Panc1 (cell line): ENCODE results near the gene CLDN9. TPM values are rescaled to one million over a fixed set of nuclear protein-coding genes. Genes with fewer than 3 reads are reported as not detected.

Experiments
- ATAC-seq: fragments of 200-7000 bp; cut with Tn5 transposase; 2 replicates; pipeline ENCODE4 v1.9.1; 2020; ENCODE audit warnings: mild to moderate bottlenecking, moderate library complexity
- BruUV-seq: library from RNA; stranded (reverse); fragments of 400-500 nt; replicated peaks from 2 replicates; lab custom pipeline; 2021; lab: Mats Ljungman, UMichigan
- CTCF ChIA-PET: fragments of 300-600 bp; sonication (Branson Sonifier 250); formaldehyde crosslinking; loops from one replicate; lab custom pipeline; 2022; ENCODE audit warnings: antibody characterized with exemption; lab: Charles Lee
- POLR2A ChIA-PET: fragments of 300-600 bp; sonication (Branson Sonifier 250); formaldehyde crosslinking; loops from one replicate; lab custom pipeline; 2022; ENCODE audit warnings: antibody characterized with exemption; lab: Charles Lee
- DNase-seq: peaks from one replicate; pipeline ENCODE4 v3.0.0-alpha.2; 2010; ENCODE audit warnings: low read depth, low spot score
- H3K27ac ChIP-seq: 2 replicates; pipeline ENCODE4 v1.5.1; 2011; ENCODE audit warnings: mild to moderate bottlenecking, low read length, inconsistent platforms
- H3K27me3 ChIP-seq: fragments of 200-500 bp; sonication (Bioruptor generic); 2 replicates; pipeline ENCODE4 v1.6.0; 2014; ENCODE audit warnings: low read length, inconsistent platforms; ENCODE audit not compliant: control insufficient read depth, insufficient read depth
- H3K36me3 ChIP-seq: fragments of 200-500 bp; sonication (Bioruptor generic); 2 replicates; pipeline ENCODE4 v1.5.1; 2014; ENCODE audit warnings: inconsistent platforms, mild to moderate bottlenecking, low read length, moderate library complexity; ENCODE audit not compliant: control insufficient read depth, insufficient read depth
- H3K4me1 ChIP-seq: 2 replicates; pipeline ENCODE4 v1.5.1; 2011; ENCODE audit warnings: inconsistent platforms, mild to moderate bottlenecking, low read length, moderate library complexity; ENCODE audit not compliant: control insufficient read depth, insufficient read depth
- H3K4me3 ChIP-seq, 2 experiments: 2 replicates each; pipeline ENCODE4 v1.5.1; 2011 to 2012; ENCODE audit warnings: low read depth in 2 of 2, low read length in 2 of 2, mild to moderate bottlenecking in 2 of 2, inconsistent platforms in 1 of 2, moderate library complexity in 1 of 2
- H3K9me3 ChIP-seq: fragments of 200-500 bp; sonication (Bioruptor generic); 2 replicates; pipeline ENCODE4 v1.5.1; 2014; ENCODE audit warnings: low read depth, mild to moderate bottlenecking, inconsistent platforms, low read length, moderate library complexity; ENCODE audit not compliant: control insufficient read depth, insufficient read depth
- POLR2AphosphoS5 ChIP-seq: IDR thresholded peaks from 2 replicates; pipeline ENCODE4 v1.6.1; 2012; ENCODE audit warnings: mild to moderate bottlenecking, low read depth, low read length, moderate library complexity
- REST ChIP-seq, 2 experiments: IDR thresholded peaks; 2 replicates each; pipeline ENCODE4 v1.6.1; 2011 to 2012; ENCODE audit warnings: low read depth in 2 of 2, control low read depth in 1 of 2, low read length in 1 of 2, mild to moderate bottlenecking in 1 of 2, moderate library complexity in 1 of 2; ENCODE audit not compliant: insufficient read depth in 1 of 2
- SIN3A ChIP-seq: IDR thresholded peaks from 2 replicates; pipeline ENCODE4 v1.6.1; 2012; ENCODE audit warnings: low read depth, mild to moderate bottlenecking, low read length, moderate library complexity, borderline replicate concordance; ENCODE audit not compliant: insufficient read depth
- TCF7L2 ChIP-seq: IDR thresholded peaks from 2 replicates; pipeline ENCODE4 v1.6.1; 2011; ENCODE audit warnings: mild to moderate bottlenecking, low read depth, low read length, inconsistent platforms
- in situ Hi-C: cut with HindIII; loops from 2 replicates; pipeline ENCODE4 v1.10.0; 2016; ENCODE audit warnings: low sequenced_read_pairs, low pct_unique_long_range_greater_than_20kb
- intact Hi-C: fragments of 100-400 bp; cut with micrococcal nuclease; formaldehyde crosslinking; loops from one replicate; pipeline ENCODE4 v1.10.0; 2022; ENCODE audit not compliant: unreplicated experiment
- total RNA-seq: library from RNA; stranded (reverse); gene quantifications from one replicate; pipeline ENCODE4 v1.2.1, GENCODE V29; 2021; ENCODE audit not compliant: unreplicated experiment
- TF ChIP-seq, protein P1 (sequence below): fragments of 450-650 bp; IDR thresholded peaks from 2 replicates; pipeline ENCODE4 v1.5.1; 2017; ENCODE audit warnings: mild to moderate bottlenecking

The CLDN9 gene
- total RNA-seq, 1 experiment from 2014 or later, result 1.6 TPM

GRCh38 chr16:3015865-3016521, 3.3 kb downstream of the CLDN9 start:
- Histone ChIP-seq H3K27ac (no peak overlapping the region), H3K9me3 (no peaks in the 10 kb centered on the region), H3K4me1 (peaks cover 8% of the 10 kb centered on the region; the same call in 1 of the 2 replicates), H3K4me3 (no peak overlapping the region), H3K27me3 (no peaks in the 10 kb centered on the region), H3K36me3 (peaks cover 2% of the 10 kb centered on the region; the same call in 1 of the 2 replicates)
- TF ChIP-seq TCF7L2 (no peak), REST (IDR thresholded peaks at IDR 0.05; ENCODE audit: insufficient read depth in 1 of 2, low read depth in 2 of 2, low read length in 1 of 2) (no peak), SIN3A (no peak), POLR2AphosphoS5 (no peak)
- TF ChIP-seq, protein P1, sequence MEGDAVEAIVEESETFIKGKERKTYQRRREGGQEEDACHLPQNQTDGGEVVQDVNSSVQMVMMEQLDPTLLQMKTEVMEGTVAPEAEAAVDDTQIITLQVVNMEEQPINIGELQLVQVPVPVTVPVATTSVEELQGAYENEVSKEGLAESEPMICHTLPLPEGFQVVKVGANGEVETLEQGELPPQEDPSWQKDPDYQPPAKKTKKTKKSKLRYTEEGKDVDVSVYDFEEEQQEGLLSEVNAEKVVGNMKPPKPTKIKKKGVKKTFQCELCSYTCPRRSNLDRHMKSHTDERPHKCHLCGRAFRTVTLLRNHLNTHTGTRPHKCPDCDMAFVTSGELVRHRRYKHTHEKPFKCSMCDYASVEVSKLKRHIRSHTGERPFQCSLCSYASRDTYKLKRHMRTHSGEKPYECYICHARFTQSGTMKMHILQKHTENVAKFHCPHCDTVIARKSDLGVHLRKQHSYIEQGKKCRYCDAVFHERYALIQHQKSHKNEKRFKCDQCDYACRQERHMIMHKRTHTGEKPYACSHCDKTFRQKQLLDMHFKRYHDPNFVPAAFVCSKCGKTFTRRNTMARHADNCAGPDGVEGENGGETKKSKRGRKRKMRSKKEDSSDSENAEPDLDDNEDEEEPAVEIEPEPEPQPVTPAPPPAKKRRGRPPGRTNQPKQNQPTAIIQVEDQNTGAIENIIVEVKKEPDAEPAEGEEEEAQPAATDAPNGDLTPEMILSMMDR, result no peak
- DNase-seq (no peak), ATAC-seq (no peak)
- ChIA-PET POLR2A (no interaction called here), CTCF (no interaction called here)
- in situ Hi-C loops (no loop called here), intact Hi-C loops (no loop called here)
- no TSS peak for BruUV-seq

DNA sequence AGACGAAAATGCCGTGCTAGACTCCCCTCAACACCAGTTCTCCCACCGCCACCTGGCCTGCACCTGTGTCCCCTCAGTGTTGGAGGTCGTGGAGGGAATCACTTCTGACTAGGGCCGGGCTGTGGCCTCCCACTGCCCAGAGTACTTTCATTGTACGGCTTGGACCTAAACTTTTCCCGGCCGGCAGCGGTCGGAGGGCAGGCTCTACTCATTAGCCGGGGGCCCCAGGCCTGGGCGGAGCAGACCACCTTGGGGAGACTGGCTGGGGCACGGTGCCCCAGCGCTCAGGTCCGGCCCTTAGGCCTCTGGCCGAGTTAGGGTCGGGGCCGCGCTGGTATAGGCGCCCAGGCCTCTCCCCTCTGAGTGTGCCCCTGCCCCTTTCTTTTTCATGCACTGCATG, 4.6 kb downstream of the CLDN9 start:
- no peak for ATAC-seq
- Histone ChIP-seq H3K36me3 (peaks cover 9% of the 10 kb centered on the region), H3K4me3 (no peak overlapping the region), H3K27me3 (no peaks in the 10 kb centered on the region), H3K9me3 (no peaks in the 10 kb centered on the region), H3K27ac (no peak overlapping the region), H3K4me1 (peaks cover 14% of the 10 kb centered on the region)
- TF ChIP-seq POLR2AphosphoS5 (no peak), SIN3A (no peak), REST (IDR thresholded peaks at IDR 0.05; ENCODE audit: insufficient read depth in 1 of 2, low read depth in 2 of 2, low read length in 1 of 2) (no peak), TCF7L2 (no peak)
- TF ChIP-seq, protein P1, result no peak
- in situ Hi-C loops (no loop called here), intact Hi-C loops (no loop called here)
- no peak for DNase-seq
- BruUV-seq, result no TSS peak
- ChIA-PET CTCF (no interaction called here), POLR2A (no interaction called here)
